HepG2 (cell line): Measurements from ENCODE around the gene SLC6A9. TPM values are rescaled to one million over a fixed set of nuclear protein-coding genes. Genes with fewer than 3 reads are reported as not detected.
A peak's percentile ranks its signal among the peaks of the same experiment; 100 is the strongest.

Source experiments
- MIER3 ChIP-seq: IDR thresholded peaks from 2 replicates; pipeline ENCODE4 v1.6.1; 2016; ENCODE audit warnings: missing compliant biosample characterization, borderline replicate concordance
- PHF5A ChIP-seq: IDR thresholded peaks from one replicate; pipeline ENCODE4 v1.6.1; 2018; ENCODE audit warnings: low read depth, missing genetic modification reagents; ENCODE audit not compliant: unreplicated experiment
- SATB2 ChIP-seq: sonication (generic); formaldehyde crosslinking; IDR thresholded peaks from 2 replicates; pipeline ENCODE4 v1.5.0; 2020; ENCODE audit warnings: missing genetic modification reagents
- ZNF274 ChIP-seq: sonication (generic); formaldehyde crosslinking; IDR thresholded peaks from 2 replicates; pipeline ENCODE4 v1.5.1; 2020; ENCODE audit warnings: mild to moderate bottlenecking, missing genetic modification reagents
- ZNF33A ChIP-seq: sonication (generic); formaldehyde crosslinking; IDR thresholded peaks from 2 replicates; pipeline ENCODE4 v1.5.1; 2020; ENCODE audit warnings: missing genetic modification reagents, mild to moderate bottlenecking, moderate library complexity, borderline replicate concordance
- ZNF619 ChIP-seq: sonication (generic); formaldehyde crosslinking; IDR thresholded peaks from 2 replicates; pipeline ENCODE4 v1.4.0; 2020; ENCODE audit warnings: mild to moderate bottlenecking, missing genetic modification reagents
- ZNF746 ChIP-seq: sonication (generic); formaldehyde crosslinking; IDR thresholded peaks from 2 replicates; pipeline ENCODE4 v1.8.0; 2022; ENCODE audit warnings: mild to moderate bottlenecking, missing genetic modification reagents
- polyA plus RNA-seq, 8 experiments: library from polyadenylated mRNA; depleted of rRNA in 3 of 8; stranded (reverse) in 7 of 8; unstranded in 1 of 8; fragments of >200 nt; fragmentation: Illumina TruSeq in 4 of 8; extraction: Trizol in 4 of 8; gene quantifications; 2 replicates each; pipeline versions ENCODE4 v1.2.1 to v1.2.3, GENCODE V29; 2011 to 2016; ENCODE audit warnings: low read depth in 4 of 8, missing spikeins in 1 of 8, mixed read lengths in 1 of 8; ENCODE audit not compliant: insufficient read depth in 1 of 8
- total RNA-seq, 5 experiments: library from RNA; depleted of rRNA; stranded (reverse); fragments of >200 nt; fragmentation: Illumina TruSeq; extraction: Trizol; gene quantifications; 2 replicates each; pipeline ENCODE4 v1.2.3, GENCODE V29; 2016; ENCODE audit warnings: low read depth in 1 of 5
- TF ChIP-seq, protein P1 (sequence below): sonication (generic); formaldehyde crosslinking; IDR thresholded peaks from 2 replicates; pipeline ENCODE4 v1.4.0; 2020; ENCODE audit warnings: missing genetic modification reagents
- TF ChIP-seq, protein P2 (sequence below): sonication (generic); formaldehyde crosslinking; IDR thresholded peaks from 2 replicates; pipeline ENCODE4 v1.4.0; 2020; ENCODE audit warnings: missing genetic modification reagents, borderline replicate concordance
- TF ChIP-seq, protein P3 (sequence below): sonication (generic); formaldehyde crosslinking; IDR thresholded peaks from 2 replicates; pipeline ENCODE4 v1.5.0; 2020; ENCODE audit warnings: mild to moderate bottlenecking, missing genetic modification reagents, borderline replicate concordance
- TF ChIP-seq, protein P4 (sequence below), 2 experiments: fragments of 450-650 bp in 1 of 2; sonication (generic) in 1 of 2; formaldehyde crosslinking in 1 of 2; IDR thresholded peaks; 2 replicates each; pipeline versions ENCODE4 v1.6.1 to v1.8.0; 2016 to 2022; ENCODE audit warnings: antibody characterized with exemption in 1 of 2, mild to moderate bottlenecking in 1 of 2, missing genetic modification reagents in 1 of 2

SLC6A9 gene
- total and polyA plus RNA-seq, 2 of the 13 experiments (the other 11 are each of a cell fraction or from before 2014, with no cell fraction given), result 8.5 to 9.9 TPM

DNA sequence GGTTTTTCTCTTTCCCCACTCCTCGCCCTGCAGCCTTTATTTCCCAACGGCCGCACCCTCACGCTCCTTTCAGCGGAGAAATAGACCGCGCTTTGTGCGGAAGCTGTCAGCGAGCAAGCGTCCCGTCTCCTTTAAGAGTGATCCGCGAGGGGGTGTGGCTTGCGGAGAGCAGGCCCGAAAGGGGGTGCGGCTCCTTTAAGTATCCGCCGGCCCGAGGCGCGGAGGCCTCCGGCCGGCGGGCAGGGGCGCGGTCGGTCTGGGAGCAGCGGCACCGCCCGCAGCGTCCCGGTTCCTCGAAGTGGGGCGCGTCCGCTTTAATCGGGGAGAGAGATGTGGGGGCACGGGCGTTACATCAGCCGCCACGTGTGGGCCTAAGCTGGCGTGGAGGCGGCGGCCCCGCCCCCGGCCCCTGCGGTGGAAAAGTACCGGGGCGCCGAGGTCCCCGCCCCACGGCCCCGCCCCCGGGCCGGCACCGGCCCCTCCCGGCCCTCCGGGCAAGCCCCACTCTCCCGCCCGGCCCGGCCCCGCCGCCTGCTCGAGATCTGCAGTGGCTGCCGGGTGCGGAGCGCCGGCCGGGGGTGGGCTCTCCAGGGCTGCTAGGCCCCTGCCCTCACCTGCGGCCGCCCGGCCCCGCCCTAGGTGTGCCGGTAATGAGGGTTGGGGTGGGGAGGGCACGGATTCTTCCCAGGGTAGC, 1.2 kb downstream of the SLC6A9 start (continued):
- TF ChIP-seq PHF5A (CRISPR knock-in tag), result no peak
- TF ChIP-seq, protein P1, sequence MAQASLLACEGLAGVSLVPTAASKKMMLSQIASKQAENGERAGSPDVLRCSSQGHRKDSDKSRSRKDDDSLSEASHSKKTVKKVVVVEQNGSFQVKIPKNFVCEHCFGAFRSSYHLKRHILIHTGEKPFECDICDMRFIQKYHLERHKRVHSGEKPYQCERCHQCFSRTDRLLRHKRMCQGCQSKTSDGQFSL (CRISPR knock-in tag), result no peak; the same call in 1 of the 2 replicates
- TF ChIP-seq ZNF619 (CRISPR knock-in tag), result no peak
- TF ChIP-seq ZNF33A, result no peak
- no peak; the same call in 1 of the 2 replicates for TF ChIP-seq ZNF746
- 0 out of 2 replicates have a peak, but pooled peaks have one; percentile 9 for TF ChIP-seq SATB2
- TF ChIP-seq, protein P2, sequence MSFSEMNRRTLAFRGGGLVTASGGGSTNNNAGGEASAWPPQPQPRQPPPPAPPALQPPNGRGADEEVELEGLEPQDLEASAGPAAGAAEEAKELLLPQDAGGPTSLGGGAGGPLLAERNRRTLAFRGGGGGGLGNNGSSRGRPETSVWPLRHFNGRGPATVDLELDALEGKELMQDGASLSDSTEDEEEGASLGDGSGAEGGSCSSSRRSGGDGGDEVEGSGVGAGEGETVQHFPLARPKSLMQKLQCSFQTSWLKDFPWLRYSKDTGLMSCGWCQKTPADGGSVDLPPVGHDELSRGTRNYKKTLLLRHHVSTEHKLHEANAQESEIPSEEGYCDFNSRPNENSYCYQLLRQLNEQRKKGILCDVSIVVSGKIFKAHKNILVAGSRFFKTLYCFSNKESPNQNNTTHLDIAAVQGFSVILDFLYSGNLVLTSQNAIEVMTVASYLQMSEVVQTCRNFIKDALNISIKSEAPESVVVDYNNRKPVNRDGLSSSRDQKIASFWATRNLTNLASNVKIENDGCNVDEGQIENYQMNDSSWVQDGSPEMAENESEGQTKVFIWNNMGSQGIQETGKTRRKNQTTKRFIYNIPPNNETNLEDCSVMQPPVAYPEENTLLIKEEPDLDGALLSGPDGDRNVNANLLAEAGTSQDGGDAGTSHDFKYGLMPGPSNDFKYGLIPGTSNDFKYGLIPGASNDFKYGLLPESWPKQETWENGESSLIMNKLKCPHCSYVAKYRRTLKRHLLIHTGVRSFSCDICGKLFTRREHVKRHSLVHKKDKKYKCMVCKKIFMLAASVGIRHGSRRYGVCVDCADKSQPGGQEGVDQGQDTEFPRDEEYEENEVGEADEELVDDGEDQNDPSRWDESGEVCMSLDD (CRISPR knock-in tag), result peak; percentile 74
- TF ChIP-seq, protein P3, sequence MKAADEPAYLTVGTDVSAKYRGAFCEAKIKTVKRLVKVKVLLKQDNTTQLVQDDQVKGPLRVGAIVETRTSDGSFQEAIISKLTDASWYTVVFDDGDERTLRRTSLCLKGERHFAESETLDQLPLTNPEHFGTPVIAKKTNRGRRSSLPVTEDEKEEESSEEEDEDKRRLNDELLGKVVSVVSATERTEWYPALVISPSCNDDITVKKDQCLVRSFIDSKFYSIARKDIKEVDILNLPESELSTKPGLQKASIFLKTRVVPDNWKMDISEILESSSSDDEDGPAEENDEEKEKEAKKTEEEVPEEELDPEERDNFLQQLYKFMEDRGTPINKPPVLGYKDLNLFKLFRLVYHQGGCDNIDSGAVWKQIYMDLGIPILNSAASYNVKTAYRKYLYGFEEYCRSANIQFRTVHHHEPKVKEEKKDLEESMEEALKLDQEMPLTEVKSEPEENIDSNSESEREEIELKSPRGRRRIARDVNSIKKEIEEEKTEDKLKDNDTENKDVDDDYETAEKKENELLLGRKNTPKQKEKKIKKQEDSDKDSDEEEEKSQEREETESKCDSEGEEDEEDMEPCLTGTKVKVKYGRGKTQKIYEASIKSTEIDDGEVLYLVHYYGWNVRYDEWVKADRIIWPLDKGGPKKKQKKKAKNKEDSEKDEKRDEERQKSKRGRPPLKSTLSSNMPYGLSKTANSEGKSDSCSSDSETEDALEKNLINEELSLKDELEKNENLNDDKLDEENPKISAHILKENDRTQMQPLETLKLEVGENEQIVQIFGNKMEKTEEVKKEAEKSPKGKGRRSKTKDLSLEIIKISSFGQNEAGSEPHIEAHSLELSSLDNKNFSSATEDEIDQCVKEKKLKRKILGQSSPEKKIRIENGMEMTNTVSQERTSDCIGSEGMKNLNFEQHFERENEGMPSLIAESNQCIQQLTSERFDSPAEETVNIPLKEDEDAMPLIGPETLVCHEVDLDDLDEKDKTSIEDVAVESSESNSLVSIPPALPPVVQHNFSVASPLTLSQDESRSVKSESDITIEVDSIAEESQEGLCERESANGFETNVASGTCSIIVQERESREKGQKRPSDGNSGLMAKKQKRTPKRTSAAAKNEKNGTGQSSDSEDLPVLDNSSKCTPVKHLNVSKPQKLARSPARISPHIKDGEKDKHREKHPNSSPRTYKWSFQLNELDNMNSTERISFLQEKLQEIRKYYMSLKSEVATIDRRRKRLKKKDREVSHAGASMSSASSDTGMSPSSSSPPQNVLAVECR (CRISPR knock-in tag), result peak; percentile 83; the same call in 1 of the 2 replicates
- no peak for TF ChIP-seq ZNF274 (CRISPR knock-in tag)
- TF ChIP-seq MIER3 (CRISPR knock-in tag), result no peak; the same call in 1 of the 2 replicates
- TF ChIP-seq, protein P4, sequence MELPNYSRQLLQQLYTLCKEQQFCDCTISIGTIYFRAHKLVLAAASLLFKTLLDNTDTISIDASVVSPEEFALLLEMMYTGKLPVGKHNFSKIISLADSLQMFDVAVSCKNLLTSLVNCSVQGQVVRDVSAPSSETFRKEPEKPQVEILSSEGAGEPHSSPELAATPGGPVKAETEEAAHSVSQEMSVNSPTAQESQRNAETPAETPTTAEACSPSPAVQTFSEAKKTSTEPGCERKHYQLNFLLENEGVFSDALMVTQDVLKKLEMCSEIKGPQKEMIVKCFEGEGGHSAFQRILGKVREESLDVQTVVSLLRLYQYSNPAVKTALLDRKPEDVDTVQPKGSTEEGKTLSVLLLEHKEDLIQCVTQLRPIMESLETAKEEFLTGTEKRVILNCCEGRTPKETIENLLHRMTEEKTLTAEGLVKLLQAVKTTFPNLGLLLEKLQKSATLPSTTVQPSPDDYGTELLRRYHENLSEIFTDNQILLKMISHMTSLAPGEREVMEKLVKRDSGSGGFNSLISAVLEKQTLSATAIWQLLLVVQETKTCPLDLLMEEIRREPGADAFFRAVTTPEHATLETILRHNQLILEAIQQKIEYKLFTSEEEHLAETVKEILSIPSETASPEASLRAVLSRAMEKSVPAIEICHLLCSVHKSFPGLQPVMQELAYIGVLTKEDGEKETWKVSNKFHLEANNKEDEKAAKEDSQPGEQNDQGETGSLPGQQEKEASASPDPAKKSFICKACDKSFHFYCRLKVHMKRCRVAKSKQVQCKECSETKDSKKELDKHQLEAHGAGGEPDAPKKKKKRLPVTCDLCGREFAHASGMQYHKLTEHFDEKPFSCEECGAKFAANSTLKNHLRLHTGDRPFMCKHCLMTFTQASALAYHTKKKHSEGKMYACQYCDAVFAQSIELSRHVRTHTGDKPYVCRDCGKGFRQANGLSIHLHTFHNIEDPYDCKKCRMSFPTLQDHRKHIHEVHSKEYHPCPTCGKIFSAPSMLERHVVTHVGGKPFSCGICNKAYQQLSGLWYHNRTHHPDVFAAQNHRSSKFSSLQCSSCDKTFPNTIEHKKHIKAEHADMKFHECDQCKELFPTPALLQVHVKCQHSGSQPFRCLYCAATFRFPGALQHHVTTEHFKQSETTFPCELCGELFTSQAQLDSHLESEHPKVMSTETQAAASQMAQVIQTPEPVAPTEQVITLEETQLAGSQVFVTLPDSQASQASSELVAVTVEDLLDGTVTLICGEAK (IDR thresholded peaks at IDR 0.05), result no peak
- TF ChIP-seq, protein P4 (CRISPR knock-in tag; IDR thresholded peaks at IDR 0.05), result no peak
